ENCODE results near the gene PPBP. TPM values are rescaled to one million over a fixed set of nuclear protein-coding genes. Genes with fewer than 3 reads are reported as not detected.
"Not testable (repeated sequence)": the region's sequence is repeated elsewhere in the genome, so short reads cannot be mapped to it uniquely, and the experiment has no call there.

Gene PPBP
- total and polyA plus RNA-seq, 7 donors = 0.38 TPM; not detected in 6

DNA sequence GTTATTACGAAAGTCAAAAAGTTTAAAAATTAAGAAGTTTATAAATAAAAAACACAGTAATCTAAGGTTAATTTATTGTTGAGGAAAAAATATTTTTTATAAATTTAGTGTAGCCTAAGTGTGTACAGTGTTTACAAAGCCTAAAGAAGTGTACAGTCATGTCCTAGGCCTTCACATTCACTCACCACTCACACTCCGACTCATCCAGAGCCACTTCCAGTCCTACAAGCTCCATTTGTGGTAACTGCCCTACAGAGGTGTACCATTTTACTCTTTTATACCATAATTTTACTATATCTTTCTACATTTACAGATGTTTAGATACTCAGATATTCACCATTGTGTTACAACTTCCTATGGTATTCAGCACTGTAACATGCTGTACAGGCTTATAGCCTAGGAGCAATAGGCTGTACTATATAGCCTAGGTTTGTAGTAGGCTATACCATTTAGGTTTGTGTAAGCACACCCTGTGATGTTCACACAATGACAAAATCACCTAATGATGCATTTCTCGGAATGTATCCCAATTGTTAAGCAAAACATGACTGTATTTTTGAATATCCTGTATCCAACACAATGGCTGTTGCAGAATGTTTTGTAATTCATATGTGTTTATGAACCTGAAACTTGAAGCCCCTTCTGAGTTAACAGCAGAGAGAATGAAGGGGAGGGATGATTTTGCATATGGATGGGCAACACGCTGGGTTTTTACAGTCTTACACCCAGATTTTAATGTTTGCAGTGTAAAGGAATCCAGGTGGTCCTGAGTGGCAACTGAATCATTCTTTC lies 3.1 kb downstream of the PPBP start:
- Histone ChIP-seq H3K36me3 (no peaks in the 10 kb centered on the region), H3K9me3 (no peaks in the 10 kb centered on the region), H3K4me1 (peaks cover 0 to 3% (median 0%) of the 10 kb centered on the region in 4 donors), H3K27me3 (peaks cover 0 to 3% (median 0%) of the 10 kb centered on the region in 3 donors), H3K27ac (no peak overlapping the region), H3K4me3 (no peak overlapping the region)
- no peak for DNase-seq
- 90 to 92% methylated on average over 4 of the region's 4 CpGs for WGBS, 2 donors
- no peak for TF ChIP-seq POLR2AphosphoS5 (IDR thresholded peaks at IDR 0.05)
- TF ChIP-seq POLR2A (IDR thresholded peaks at IDR 0.05) = no peak
- TF ChIP-seq EP300 (IDR thresholded peaks at IDR 0.05) = no peak
- TF ChIP-seq, protein P1, sequence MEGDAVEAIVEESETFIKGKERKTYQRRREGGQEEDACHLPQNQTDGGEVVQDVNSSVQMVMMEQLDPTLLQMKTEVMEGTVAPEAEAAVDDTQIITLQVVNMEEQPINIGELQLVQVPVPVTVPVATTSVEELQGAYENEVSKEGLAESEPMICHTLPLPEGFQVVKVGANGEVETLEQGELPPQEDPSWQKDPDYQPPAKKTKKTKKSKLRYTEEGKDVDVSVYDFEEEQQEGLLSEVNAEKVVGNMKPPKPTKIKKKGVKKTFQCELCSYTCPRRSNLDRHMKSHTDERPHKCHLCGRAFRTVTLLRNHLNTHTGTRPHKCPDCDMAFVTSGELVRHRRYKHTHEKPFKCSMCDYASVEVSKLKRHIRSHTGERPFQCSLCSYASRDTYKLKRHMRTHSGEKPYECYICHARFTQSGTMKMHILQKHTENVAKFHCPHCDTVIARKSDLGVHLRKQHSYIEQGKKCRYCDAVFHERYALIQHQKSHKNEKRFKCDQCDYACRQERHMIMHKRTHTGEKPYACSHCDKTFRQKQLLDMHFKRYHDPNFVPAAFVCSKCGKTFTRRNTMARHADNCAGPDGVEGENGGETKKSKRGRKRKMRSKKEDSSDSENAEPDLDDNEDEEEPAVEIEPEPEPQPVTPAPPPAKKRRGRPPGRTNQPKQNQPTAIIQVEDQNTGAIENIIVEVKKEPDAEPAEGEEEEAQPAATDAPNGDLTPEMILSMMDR (IDR thresholded peaks at IDR 0.05) = no peak
- intact Hi-C loops (cut with DNase I) = no loop called here

DNA sequence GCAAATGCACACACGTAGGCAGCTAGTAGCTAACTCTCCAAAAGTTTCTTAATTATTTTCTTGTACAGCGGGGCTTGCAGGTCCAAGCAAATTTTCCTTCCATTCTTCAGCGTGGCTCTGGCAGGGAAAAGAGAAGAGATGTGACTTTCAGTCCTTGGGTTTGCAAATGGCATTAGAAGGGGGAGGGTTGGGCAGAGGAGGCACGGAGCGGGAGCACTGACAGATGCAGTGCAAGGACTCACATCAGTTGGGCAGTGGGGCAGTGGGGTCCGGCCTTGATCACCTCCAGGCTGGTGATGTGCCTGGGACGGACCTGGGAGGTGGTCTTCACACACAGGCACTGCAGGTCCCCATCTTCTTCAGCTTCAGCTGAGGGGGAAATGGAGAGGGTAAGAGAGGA lies 6.8 kb downstream of the PPBP start:
- DNase-seq; H3K9me3 ChIP-seq; H3K4me1 ChIP-seq; H3K36me3 ChIP-seq; H3K27me3 ChIP-seq; H3K27ac ChIP-seq; H3K4me3 ChIP-seq; intact Hi-C loops (cut with DNase I): not testable (repeated sequence)
- WGBS, 2 donors = 92 to 93% methylated on average over 7 of the region's 7 CpGs

DNA sequence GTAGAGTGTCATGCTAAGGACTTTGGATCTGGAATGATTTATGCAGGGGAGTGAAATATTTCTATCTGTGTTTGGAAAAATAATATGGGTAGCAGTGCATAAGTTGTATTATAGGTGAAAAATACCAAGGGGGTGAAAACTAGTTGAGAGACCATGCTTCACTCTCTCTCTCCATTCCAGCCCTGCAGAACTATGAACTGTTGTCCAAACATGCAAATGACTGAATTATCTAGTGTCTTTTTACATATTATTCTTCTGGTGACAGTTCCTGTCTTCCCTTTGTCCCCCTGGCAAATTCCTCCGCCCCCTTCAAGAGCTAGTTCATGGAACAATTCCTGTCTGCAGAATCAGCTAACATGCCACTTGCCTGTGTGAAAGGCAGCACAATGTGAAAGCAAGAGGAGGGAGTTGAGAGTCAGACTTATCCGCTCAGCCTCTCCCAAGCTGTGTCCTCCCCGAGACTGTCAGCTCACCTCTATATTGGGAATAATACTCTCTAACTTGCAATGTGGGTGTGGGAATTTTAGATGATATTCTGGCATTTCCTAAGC lies 8.5 kb downstream of the PPBP start:
- Histone ChIP-seq H3K4me3 (no peak overlapping the region), H3K27me3 (peaks cover 0 to 3% (median 0%) of the 10 kb centered on the region in 3 donors), H3K4me1 (peaks cover 0 to 3% (median 0%) of the 10 kb centered on the region in 4 donors), H3K27ac (no peak overlapping the region), H3K36me3 (no peaks in the 10 kb centered on the region), H3K9me3 (peaks cover 0 to 4% (median 0%) of the 10 kb centered on the region in 4 donors)
- 92 to 95% methylated on average over 3 of the region's 3 CpGs for WGBS, 2 donors
- TF ChIP-seq, protein P1 (IDR thresholded peaks at IDR 0.05) = no peak
- no peak for TF ChIP-seq EP300 (IDR thresholded peaks at IDR 0.05)
- no peak for TF ChIP-seq POLR2A (IDR thresholded peaks at IDR 0.05)
- TF ChIP-seq POLR2AphosphoS5 (IDR thresholded peaks at IDR 0.05) = no peak
- DNase-seq = no peak
- intact Hi-C loops (cut with DNase I) = no loop called here

DNA sequence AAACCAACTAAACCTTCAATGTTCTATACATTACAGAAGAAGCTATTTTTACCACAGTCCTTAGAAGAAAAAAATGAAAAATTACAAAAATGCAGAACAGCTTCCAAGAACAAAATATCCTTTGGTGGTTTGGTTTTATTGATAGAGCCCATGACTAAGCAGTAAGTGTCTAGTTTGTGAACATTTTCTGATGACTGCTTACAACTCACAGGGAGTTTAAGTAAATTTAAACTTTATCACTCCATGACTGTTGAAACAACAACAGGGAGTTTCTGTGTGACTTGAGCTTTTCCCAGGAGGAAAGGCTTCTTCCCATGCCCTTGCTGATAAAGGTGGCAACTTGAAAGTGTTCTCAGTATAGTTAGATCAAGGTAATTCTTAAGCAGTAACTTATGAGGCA lies 9.1 kb downstream of the PPBP start:
- peaks cover 0 to 3% (median 0%) of the 10 kb centered on the region in 3 donors for H3K27me3 ChIP-seq
- peaks cover 0 to 3% (median 0%) of the 10 kb centered on the region in 4 donors for H3K4me1 ChIP-seq
- TF ChIP-seq POLR2A (IDR thresholded peaks at IDR 0.05) = no peak
- TF ChIP-seq POLR2AphosphoS5 (IDR thresholded peaks at IDR 0.05) = no peak
- TF ChIP-seq, protein P1 (IDR thresholded peaks at IDR 0.05) = no peak
- no peak for TF ChIP-seq EP300 (IDR thresholded peaks at IDR 0.05)
- no peaks in the 10 kb centered on the region for H3K36me3 ChIP-seq
- no peak overlapping the region for H3K27ac ChIP-seq
- intact Hi-C loops (cut with DNase I) = no loop called here
- H3K9me3 ChIP-seq = peaks cover 0 to 4% (median 0%) of the 10 kb centered on the region in 4 donors
- H3K4me3 ChIP-seq = no peak overlapping the region
- DNase-seq = no peak

DNA sequence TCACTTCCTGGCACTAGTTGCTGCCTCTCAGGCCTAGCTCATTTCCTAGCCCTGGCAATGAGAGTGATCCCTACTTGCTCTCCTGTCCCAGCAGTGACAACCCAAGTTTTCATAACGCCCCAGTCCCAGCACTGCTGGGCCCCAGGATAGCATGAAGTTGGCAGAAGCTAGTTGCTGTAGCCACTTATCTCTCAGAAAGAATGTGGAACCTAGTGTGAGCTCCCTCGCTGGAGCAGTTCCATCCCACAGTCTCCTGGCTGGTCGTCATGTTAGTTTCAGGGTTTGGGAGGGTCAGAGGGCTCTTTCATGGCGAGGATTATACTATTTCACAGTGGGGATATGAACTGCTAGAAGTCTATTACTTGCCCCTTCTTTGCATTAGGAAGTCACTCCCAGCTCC lies 11.3 kb downstream of the PPBP start:
- TF ChIP-seq POLR2AphosphoS5 (IDR thresholded peaks at IDR 0.05) (no peak), POLR2A (IDR thresholded peaks at IDR 0.05) (no peak), EP300 (IDR thresholded peaks at IDR 0.05) (no peak)
- TF ChIP-seq, protein P1 (IDR thresholded peaks at IDR 0.05) = no peak
- H3K4me3 ChIP-seq = no peak overlapping the region
- no peak for DNase-seq
- intact Hi-C loops (cut with DNase I) = no loop called here
- peaks cover 0 to 2% (median 0%) of the 10 kb centered on the region in 3 donors for H3K27me3 ChIP-seq
- no peaks in the 10 kb centered on the region for H3K36me3 ChIP-seq
- peaks cover 0 to 3% (median 0%) of the 10 kb centered on the region in 4 donors for H3K4me1 ChIP-seq
- WGBS, 2 donors = 80 to 91% methylated on average over 4 of the region's 4 CpGs
- no peak overlapping the region for H3K27ac ChIP-seq
- peaks cover 0 to 5% (median 0%) of the 10 kb centered on the region in 4 donors for H3K9me3 ChIP-seq
